Osteoblast (primary cell): ENCODE data around the gene FLT3. TPM values are rescaled to one million over a fixed set of nuclear protein-coding genes. Genes with fewer than 3 reads are reported as not detected.

Source experiments
- DNase-seq: peaks from one replicate; pipeline ENCODE4 v3.0.0; 2011; ENCODE audit warnings: low spot score, mixed read lengths; ENCODE audit not compliant: insufficient read length; ENCODE audit errors: missing footprints
- H2AFZ ChIP-seq: 2 replicates; pipeline ENCODE4 v1.6.0; 2011; ENCODE audit warnings: mild to moderate bottlenecking, low read length
- H3K27ac ChIP-seq: 2 replicates; pipeline ENCODE4 v1.5.1; 2011; ENCODE audit warnings: mild to moderate bottlenecking, low read depth, low read length, moderate library complexity
- H3K27me3 ChIP-seq: 2 replicates; pipeline ENCODE4 v1.6.0; 2012; ENCODE audit warnings: mild to moderate bottlenecking, control low read depth, inconsistent platforms, low read length, moderate library complexity; ENCODE audit not compliant: insufficient read depth
- H3K36me3 ChIP-seq: 2 replicates; pipeline ENCODE4 v1.5.1; 2011; ENCODE audit warnings: mild to moderate bottlenecking, low read length, control low read depth, moderate library complexity; ENCODE audit not compliant: insufficient read depth
- H3K4me1 ChIP-seq: 2 replicates; pipeline ENCODE4 v1.5.1; 2011; ENCODE audit warnings: mild to moderate bottlenecking, low read length, control low read depth, moderate library complexity; ENCODE audit not compliant: insufficient read depth
- H3K4me2 ChIP-seq: 2 replicates; pipeline ENCODE4 v1.6.0; 2011; ENCODE audit warnings: mild to moderate bottlenecking, low read length; ENCODE audit not compliant: insufficient read depth
- H3K4me3 ChIP-seq: fragments of 200-600 bp; sonication (generic); 3 replicates; pipeline ENCODE4 v1.5.1; 2012; ENCODE audit warnings: mild to moderate bottlenecking, low read length, inconsistent platforms; ENCODE audit not compliant: insufficient read depth
- H3K79me2 ChIP-seq: 2 replicates; pipeline ENCODE4 v1.6.0; 2012; ENCODE audit warnings: mild to moderate bottlenecking, low read length, control low read depth, inconsistent platforms; ENCODE audit not compliant: insufficient read depth
- H3K9me3 ChIP-seq: 2 replicates; pipeline ENCODE4 v1.5.1; 2011; ENCODE audit warnings: low read depth, low read length, control low read depth
- H4K20me1 ChIP-seq: 2 replicates; pipeline ENCODE4 v1.6.0; 2012; ENCODE audit warnings: mild to moderate bottlenecking, low read length, control low read depth; ENCODE audit not compliant: insufficient read depth
- CTCF ChIP-seq: IDR thresholded peaks from 2 replicates; pipeline ENCODE4 v1.5.1; 2011; ENCODE audit warnings: mild to moderate bottlenecking, low read depth, low read length, moderate library complexity; ENCODE audit errors: extremely low read depth
- total RNA-seq: library from RNA; depleted of rRNA; stranded (reverse); fragments of >200 nt; gene quantifications from 2 replicates; pipeline ENCODE4 v1.2.3, GENCODE V29; 2012

Gene FLT3
- total RNA-seq, 1 donor, result not detected

GRCh38 chr13:28002886-28003698 lies 97.3 kb downstream of the FLT3 start:
- no peaks in the 10 kb centered on the region for H3K79me2 ChIP-seq
- no peak overlapping the region for H2AFZ ChIP-seq
- no peak overlapping the region for H3K27ac ChIP-seq
- no peak overlapping the region for H3K4me2 ChIP-seq
- H3K9me3 ChIP-seq, result no peaks in the 10 kb centered on the region
- no peak for TF ChIP-seq CTCF
- DNase-seq, result no peak
- no peaks in the 10 kb centered on the region for H3K27me3 ChIP-seq
- no peaks in the 10 kb centered on the region for H3K36me3 ChIP-seq
- H4K20me1 ChIP-seq, result no peaks in the 10 kb centered on the region
- no peak overlapping the region for H3K4me3 ChIP-seq
- H3K4me1 ChIP-seq, result no peaks in the 10 kb centered on the region

GRCh38 chr13:28001837-28002473 lies 98.4 kb downstream of the FLT3 start:
- no peak overlapping the region for H3K4me3 ChIP-seq
- TF ChIP-seq CTCF, result no peak
- no peak overlapping the region for H2AFZ ChIP-seq
- H4K20me1 ChIP-seq, result no peaks in the 10 kb centered on the region
- H3K9me3 ChIP-seq, result no peaks in the 10 kb centered on the region
- no peaks in the 10 kb centered on the region for H3K36me3 ChIP-seq
- no peak overlapping the region for H3K4me2 ChIP-seq
- H3K4me1 ChIP-seq, result no peaks in the 10 kb centered on the region
- H3K27me3 ChIP-seq, result no peaks in the 10 kb centered on the region
- no peak overlapping the region for H3K27ac ChIP-seq
- DNase-seq, result no peak
- no peaks in the 10 kb centered on the region for H3K79me2 ChIP-seq

GRCh38 chr13:28001049-28001448 lies 99.3 kb downstream of the FLT3 start:
- H3K79me2 ChIP-seq, result no peaks in the 10 kb centered on the region
- no peak overlapping the region for H3K4me3 ChIP-seq
- H3K4me1 ChIP-seq, result no peaks in the 10 kb centered on the region
- H4K20me1 ChIP-seq, result no peaks in the 10 kb centered on the region
- H3K4me2 ChIP-seq, result no peak overlapping the region
- no peaks in the 10 kb centered on the region for H3K36me3 ChIP-seq
- H3K27me3 ChIP-seq, result no peaks in the 10 kb centered on the region
- no peak for DNase-seq
- H3K9me3 ChIP-seq, result no peaks in the 10 kb centered on the region
- no peak overlapping the region for H3K27ac ChIP-seq
- no peak overlapping the region for H2AFZ ChIP-seq
- no peak for TF ChIP-seq CTCF

GRCh38 chr13:28000567-28000966 lies 99.8 kb downstream of the FLT3 start:
- no peak overlapping the region for H3K4me2 ChIP-seq
- no peaks in the 10 kb centered on the region for H3K9me3 ChIP-seq
- no peak for DNase-seq
- no peaks in the 10 kb centered on the region for H3K36me3 ChIP-seq
- no peak for TF ChIP-seq CTCF
- no peak overlapping the region for H2AFZ ChIP-seq
- no peak overlapping the region for H3K4me3 ChIP-seq
- H3K27ac ChIP-seq, result no peak overlapping the region
- H3K4me1 ChIP-seq, result no peaks in the 10 kb centered on the region
- no peaks in the 10 kb centered on the region for H4K20me1 ChIP-seq
- H3K27me3 ChIP-seq, result no peaks in the 10 kb centered on the region
- H3K79me2 ChIP-seq, result no peaks in the 10 kb centered on the region
